ENCODE data around the gene TRIM65.
"Not testable (repeated sequence)": the region's sequence is repeated elsewhere in the genome, so short reads cannot be mapped to it uniquely, and the experiment has no call there.

Gene TRIM65

GRCh38 chr17:75854101-75854748, 42.5 kb downstream of the TRIM65 start:
- DNase-seq (ENCODE audit: low read depth), result no peak

DNA sequence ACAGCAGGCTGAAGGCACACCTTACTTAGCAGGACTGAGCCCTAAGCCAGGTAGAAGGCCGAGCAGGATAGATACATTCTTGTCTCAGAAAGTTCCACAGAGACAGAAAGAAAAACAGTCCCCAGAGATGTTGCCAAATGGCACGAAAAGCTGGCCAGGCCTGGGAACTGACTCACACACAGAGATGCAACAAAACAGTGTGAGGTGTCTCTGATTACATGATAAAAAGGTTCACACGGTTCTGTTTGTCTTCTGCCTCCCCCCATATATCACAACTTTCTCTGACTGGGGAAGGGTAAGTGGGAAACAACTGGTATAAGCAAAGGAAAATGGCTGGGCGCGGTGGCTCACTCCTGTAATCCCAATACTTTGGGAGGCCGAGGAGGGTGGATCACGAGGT, 43.3 kb downstream of the TRIM65 start:
- no peak for DNase-seq (ENCODE audit: low read depth)

DNA sequence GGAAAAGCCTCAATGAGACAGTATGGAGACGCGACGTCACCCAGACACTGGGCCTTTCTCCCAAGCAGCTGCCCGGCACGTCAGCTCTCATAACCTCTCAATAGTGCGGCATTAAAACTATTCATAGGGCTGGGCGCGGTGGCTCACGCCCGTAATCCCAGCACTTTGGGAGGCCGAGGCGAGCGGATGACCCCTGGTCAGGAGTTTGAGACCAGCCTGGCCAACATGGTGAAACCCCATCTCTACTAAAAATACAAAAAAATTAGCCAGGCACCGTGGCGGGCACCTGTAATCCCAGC, 45.1 kb downstream of the TRIM65 start:
- DNase-seq (ENCODE audit: low read depth), result not testable (repeated sequence)

DNA sequence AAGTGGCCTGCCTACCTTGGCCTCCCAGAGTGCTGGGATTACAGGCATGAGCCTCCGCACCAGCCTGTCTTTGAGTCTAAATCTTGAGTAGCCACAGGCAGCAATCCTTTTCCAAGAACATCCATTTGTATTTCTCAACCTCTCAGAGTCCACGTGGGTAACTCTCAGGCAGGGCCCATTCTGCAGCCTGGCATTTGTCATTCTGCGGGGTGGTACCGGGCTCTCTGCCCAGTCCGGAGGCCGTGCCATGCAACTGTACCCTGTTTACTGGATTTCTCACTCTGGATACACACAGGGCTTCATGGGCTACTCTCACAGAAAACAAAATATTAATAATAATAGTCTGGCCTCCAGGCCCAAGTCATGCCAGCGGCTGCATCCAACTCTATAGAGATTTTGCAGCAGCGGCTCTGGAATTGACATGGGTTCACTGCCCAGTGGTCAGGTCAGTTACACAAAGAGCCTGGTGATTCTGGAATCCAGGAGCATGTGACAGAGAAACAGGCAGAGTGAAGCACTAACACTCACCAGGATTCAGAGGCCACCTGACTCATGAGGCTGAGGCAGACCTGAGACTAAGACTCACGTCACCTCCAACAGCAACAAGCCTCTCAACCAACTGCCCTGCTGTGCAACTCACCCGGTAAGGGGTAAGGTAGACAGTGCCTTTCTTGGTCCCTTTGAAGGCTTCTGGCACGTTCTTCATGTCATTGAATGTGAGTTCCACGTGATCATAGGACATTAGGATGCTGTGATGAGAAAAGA, 45.6 kb downstream of the TRIM65 start:
- no peak for DNase-seq (ENCODE audit: low read depth)

- DNase-seq (ENCODE audit: low read depth), result no peak
Measured at GRCh38 chr17:75849724-75850123, 47.0 kb downstream of the TRIM65 start.

DNA sequence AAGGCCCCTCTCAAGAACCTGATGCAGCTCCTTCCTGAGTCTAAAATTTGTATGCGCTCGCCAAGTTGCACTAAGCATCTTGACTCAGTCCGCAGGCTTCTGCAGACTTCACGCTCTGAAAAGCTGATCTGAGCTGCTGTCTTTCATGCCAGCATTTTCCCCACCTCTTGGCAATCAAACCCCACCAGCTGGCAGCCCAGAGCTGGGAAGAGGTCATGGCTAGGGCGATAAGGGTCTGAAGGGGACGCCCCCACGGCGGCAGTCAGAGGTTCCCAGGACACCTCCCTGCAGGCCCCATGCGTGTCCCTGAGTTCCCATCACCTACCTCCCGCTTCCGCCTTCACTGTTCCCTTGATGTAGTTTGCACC, 47.5 kb downstream of the TRIM65 start:
- DNase-seq (ENCODE audit: low read depth), result no peak

- DNase-seq (ENCODE audit: low read depth), result peak; percentile 66
Measured at GRCh38 chr17:75848523-75849278, 48.0 kb downstream of the TRIM65 start.

DNA sequence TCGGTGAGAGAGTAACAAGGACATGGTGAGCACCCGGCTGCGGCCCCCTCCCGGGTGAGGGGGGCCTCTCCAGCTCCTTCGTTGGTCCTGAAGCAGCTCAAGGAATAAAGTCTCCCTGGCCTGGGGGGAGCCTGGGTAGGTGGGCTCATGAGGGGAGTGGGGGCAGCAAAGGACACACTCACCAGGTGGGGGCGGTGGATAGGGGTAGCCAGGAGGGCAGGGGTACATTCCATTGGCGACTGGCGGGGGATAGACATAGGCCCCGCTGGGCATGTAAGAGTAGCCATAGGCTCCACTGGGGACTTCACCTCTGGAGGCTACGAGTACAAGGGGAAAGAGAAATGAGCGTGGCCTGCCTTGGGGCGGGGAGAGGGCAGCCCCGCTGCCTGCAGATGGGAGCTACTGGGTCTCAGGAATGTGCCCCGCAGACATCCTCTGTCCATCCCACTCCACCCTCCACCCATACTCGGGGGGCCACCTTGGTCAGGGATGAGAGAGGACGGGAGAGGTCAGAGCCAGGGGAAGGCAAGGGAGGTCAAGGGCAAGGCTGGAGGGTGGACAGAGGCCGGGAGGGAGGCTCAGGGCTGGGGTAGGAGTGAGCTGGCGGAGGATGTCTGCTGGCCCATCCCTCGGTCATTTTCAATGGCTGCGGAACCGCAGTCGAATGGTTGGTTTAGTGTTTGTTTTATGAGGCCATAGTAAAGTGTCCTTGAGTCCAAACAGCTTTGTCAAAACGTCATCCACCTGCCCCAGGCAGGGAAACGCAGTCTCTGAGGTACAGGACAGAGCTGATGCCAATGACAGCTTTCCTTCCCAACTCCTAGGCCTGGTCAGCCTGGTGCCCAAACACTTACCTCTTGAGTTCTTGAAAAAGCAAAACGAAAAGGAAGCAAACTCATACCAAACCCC, 48.9 kb downstream of the TRIM65 start:
- DNase-seq (ENCODE audit: low read depth), result no peak

GRCh38 chr17:75846692-75847613, 49.8 kb downstream of the TRIM65 start:
- no peak for DNase-seq (ENCODE audit: low read depth)

GRCh38 chr17:75845933-75846691, 50.6 kb downstream of the TRIM65 start:
- DNase-seq (ENCODE audit: low read depth), result no peak

- DNase-seq (ENCODE audit: low read depth), result peak; percentile 35
Measured at GRCh38 chr17:75845058-75845711, 51.6 kb downstream of the TRIM65 start.

- DNase-seq (ENCODE audit: low read depth), result no peak
Measured at GRCh38 chr17:75844530-75845057, 52.2 kb downstream of the TRIM65 start.

DNA sequence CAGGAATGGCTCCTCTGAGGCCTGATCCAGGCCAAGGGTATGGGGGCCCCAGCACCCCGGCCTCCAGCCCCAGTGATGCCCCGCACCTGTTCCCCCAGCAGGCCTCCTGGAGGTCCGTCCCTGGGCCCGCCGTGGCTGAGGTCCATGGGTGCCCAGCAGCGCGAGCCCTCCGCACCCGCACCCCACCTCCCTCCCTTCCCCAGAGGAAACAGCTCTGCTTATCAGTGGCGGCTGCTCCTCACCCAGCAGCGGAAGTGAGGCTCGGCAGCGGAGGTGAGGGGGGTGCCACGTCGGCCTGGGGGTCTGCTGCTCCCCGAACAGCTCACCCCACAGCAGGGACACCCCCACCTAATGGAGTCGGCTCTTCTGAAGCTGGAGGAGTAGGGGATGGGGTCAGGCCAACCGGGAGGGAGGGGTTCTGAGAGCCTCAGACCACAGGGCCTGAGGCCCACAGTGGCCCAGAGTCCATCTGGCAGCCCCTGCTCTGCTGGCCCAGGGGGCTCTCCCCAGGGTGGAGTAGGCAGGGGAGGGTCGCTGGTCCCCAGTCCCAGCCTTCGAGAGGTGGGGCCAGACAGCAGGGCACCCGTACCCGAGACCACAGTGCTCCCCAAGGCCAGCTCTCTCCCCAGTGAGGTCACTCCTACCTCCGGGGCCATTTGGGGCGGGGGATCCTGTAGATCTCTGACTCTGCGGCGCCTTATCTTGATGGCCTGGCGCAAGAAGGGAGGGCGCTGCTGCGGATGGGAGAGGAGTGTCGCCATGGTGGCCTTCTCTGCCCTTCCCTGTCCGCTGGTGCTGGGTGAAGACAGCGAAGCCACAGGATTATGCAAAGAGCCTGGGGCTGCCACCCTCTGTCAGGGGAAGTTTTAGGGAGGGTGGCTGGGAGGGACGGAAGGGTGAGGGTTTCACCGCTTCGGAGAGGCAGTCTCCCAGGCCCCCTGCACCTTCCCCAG, 52.9 kb downstream of the TRIM65 start, which contains the start of gene UNC13D:
Gene UNC13D (minus strand): TSS at position 828 of the 953 bp plus-strand sequence. CDS start 67 bp downstream, at position 761.
- peak; percentile 53 for DNase-seq (ENCODE audit: low read depth)

DNA sequence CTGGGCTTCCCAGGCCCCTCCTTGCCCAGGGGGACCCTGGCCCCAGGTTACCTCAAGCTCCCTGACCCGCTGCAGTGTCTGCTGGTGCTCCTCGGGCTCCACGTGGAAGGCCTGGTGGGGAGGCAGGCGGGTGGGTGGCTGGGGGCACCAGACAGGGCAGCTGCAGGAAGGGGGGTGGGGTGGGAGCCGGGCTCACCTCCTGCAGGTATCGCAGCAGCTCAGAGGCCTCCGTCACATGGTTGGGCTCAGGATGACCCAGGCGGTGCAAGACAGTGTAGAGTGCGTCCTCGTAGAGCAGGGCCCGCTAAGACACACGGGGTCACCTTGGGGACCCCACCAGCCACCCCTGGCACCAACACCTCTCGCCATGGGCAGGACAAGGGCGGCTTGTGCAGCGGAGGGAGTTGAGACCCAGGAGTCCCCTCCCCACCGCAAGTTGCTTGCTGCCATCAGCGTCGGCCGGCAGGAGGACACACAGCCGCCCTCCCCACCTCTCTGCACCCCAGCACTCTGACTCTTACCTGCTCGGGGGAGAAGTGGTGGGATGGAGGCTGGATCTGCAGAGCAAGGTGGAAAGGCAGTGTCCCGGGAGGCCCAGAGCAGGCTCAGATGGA, 53.7 kb downstream of the TRIM65 start:
- no peak for DNase-seq (ENCODE audit: low read depth)

GRCh38 chr17:75842411-75842810, 54.3 kb downstream of the TRIM65 start:
- no peak for DNase-seq (ENCODE audit: low read depth)

GRCh38 chr17:75840799-75841164, 56.0 kb downstream of the TRIM65 start:
- no peak for DNase-seq (ENCODE audit: low read depth)

GRCh38 chr17:75839942-75840798, 56.6 kb downstream of the TRIM65 start:
- no peak for DNase-seq (ENCODE audit: low read depth)
